Neuronal stem cell (in vitro differentiated cells): Measurements from ENCODE around the gene GART. TPM values are rescaled to one million over a fixed set of nuclear protein-coding genes. Genes with fewer than 3 reads are reported as not detected.
A peak's percentile ranks its signal among the peaks of the same experiment; 100 is the strongest.

Source experiments
- DNase-seq: peaks from one replicate; pipeline ENCODE4 v3.0.0-alpha.2; 2013; ENCODE audit warnings: low spot score
- H2AFZ ChIP-seq: one replicate; pipeline ENCODE4 v1.6.1; 2013; ENCODE audit warnings: mild to moderate bottlenecking, low read length, inconsistent platforms
- H2AK5ac ChIP-seq: 2 replicates; pipeline ENCODE4 v1.6.1; 2013; ENCODE audit warnings: low read depth, mild to moderate bottlenecking, inconsistent platforms, low read length, moderate library complexity, mixed read lengths
- H2BK120ac ChIP-seq: 2 replicates; pipeline ENCODE4 v1.6.1; 2013; ENCODE audit warnings: low read depth, mild to moderate bottlenecking, inconsistent platforms, low read length, moderate library complexity, mixed read lengths
- H2BK12ac ChIP-seq: one replicate; pipeline ENCODE4 v1.6.1; 2013; ENCODE audit warnings: low read length, inconsistent platforms
- H2BK15ac ChIP-seq: 2 replicates; pipeline ENCODE4 v1.6.1; 2013; ENCODE audit warnings: mild to moderate bottlenecking, low read length, inconsistent platforms, mixed read lengths
- H2BK5ac ChIP-seq: one replicate; pipeline ENCODE4 v1.6.1; 2013; ENCODE audit warnings: inconsistent platforms, mild to moderate bottlenecking, low read length, moderate library complexity
- H3K14ac ChIP-seq: one replicate; pipeline ENCODE4 v1.6.1; 2013; ENCODE audit warnings: low read length, inconsistent platforms
- H3K18ac ChIP-seq: 2 replicates; pipeline ENCODE4 v1.6.1; 2013; ENCODE audit warnings: low read length, inconsistent platforms
- H3K23ac ChIP-seq: 2 replicates; pipeline ENCODE4 v1.6.1; 2013; ENCODE audit warnings: low read depth, mild to moderate bottlenecking, mixed read lengths, low read length, inconsistent platforms; ENCODE audit not compliant: poor library complexity
- H3K27ac ChIP-seq: replicated peaks from 3 replicates; pipeline ENCODE4 v1.5.1; 2013; ENCODE audit warnings: low read length, inconsistent platforms
- H3K27me3 ChIP-seq, 3 experiments: 2 replicates each; pipeline ENCODE4 v1.6.1; 2013; ENCODE audit warnings: low read length in 3 of 3, mild to moderate bottlenecking in 2 of 3, inconsistent platforms in 1 of 3, low read depth in 1 of 3, mixed read lengths in 1 of 3, moderate library complexity in 1 of 3; ENCODE audit not compliant: control insufficient read depth in 3 of 3, insufficient read depth in 3 of 3
- H3K36me3 ChIP-seq, 2 donors: replicated peaks in 1 of 2; 2 replicates each; pipeline ENCODE4 v1.6.1; 2013; ENCODE audit warnings: low read length in 2 of 2; ENCODE audit not compliant: control insufficient read depth in 2 of 2, insufficient read depth in 2 of 2
- H3K4ac ChIP-seq: 2 replicates; pipeline ENCODE4 v1.6.1; 2013; ENCODE audit warnings: inconsistent platforms, mild to moderate bottlenecking, low read length, moderate library complexity
- H3K4me1 ChIP-seq, 2 donors: 1 replicate in 1 of 2; 2 replicates in 1 of 2; pipeline ENCODE4 v1.6.1; 2013; ENCODE audit warnings: low read length in 2 of 2, low read depth in 1 of 2; ENCODE audit not compliant: control insufficient read depth in 2 of 2, insufficient read depth in 1 of 2
- H3K4me2 ChIP-seq: one replicate; pipeline ENCODE4 v1.6.1; 2013; ENCODE audit warnings: mild to moderate bottlenecking, low read length, inconsistent platforms; ENCODE audit not compliant: insufficient read depth, poor library complexity, severe bottlenecking
- H3K4me3 ChIP-seq, 2 donors: 2 replicates each; pipeline ENCODE4 v1.5.1; 2013; ENCODE audit warnings: low read length in 2 of 2, mild to moderate bottlenecking in 2 of 2, inconsistent platforms in 1 of 2, moderate library complexity in 1 of 2
- H3K79me1 ChIP-seq: one replicate; pipeline ENCODE4 v1.6.1; 2013; ENCODE audit warnings: low read depth, mild to moderate bottlenecking, inconsistent platforms, low read length, moderate library complexity
- H3K9ac ChIP-seq: one replicate; pipeline ENCODE4 v1.6.1; 2013; ENCODE audit warnings: mild to moderate bottlenecking, low read depth, low read length, inconsistent platforms; ENCODE audit not compliant: poor library complexity
- H3K9me3 ChIP-seq, 2 donors: replicated peaks in 1 of 2; 2 replicates each; pipeline versions ENCODE3 to v1.6.1; 2013; ENCODE audit warnings: low read length in 2 of 2, mild to moderate bottlenecking in 2 of 2, inconsistent platforms in 1 of 2, low read depth in 1 of 2, mixed read lengths in 1 of 2, moderate library complexity in 1 of 2; ENCODE audit not compliant: control insufficient read depth in 2 of 2, insufficient read depth in 1 of 2
- H4K8ac ChIP-seq: one replicate; pipeline ENCODE4 v1.6.1; 2013; ENCODE audit warnings: low read depth, mild to moderate bottlenecking, inconsistent platforms, low read length, moderate library complexity
- H4K91ac ChIP-seq: one replicate; pipeline ENCODE4 v1.6.1; 2013; ENCODE audit warnings: low read length, low read depth, mild to moderate bottlenecking, inconsistent platforms; ENCODE audit not compliant: poor library complexity
- WGBS, 2 donors: extraction: QIAGEN DNeasy Blood & Tissue Kit; methylation state at CpG; one replicate each; pipeline ENCODE4 v1.1.7; 2013; ENCODE audit warnings: missing lambda C conversion rate in 2 of 2, mixed read lengths in 1 of 2; ENCODE audit not compliant: insufficient read length in 2 of 2, insufficient replicate concordance in 1 of 2; ENCODE audit errors: extremely low coverage in 2 of 2; 5-methylcytosine and 5-hydroxymethylcytosine counted together
- polyA plus RNA-seq, 2 experiments: library from polyadenylated mRNA; stranded (reverse); fragments of 200-250 nt; gene quantifications; one replicate each; pipeline ENCODE4 v1.2.3, GENCODE V29; 2013

Gene GART
- polyA plus RNA-seq (2013, experiment 1 of 2): 61.1 TPM
- 61.6 TPM for polyA plus RNA-seq (2013, experiment 2 of 2)

GRCh38 chr21:33541756-33542639 lies at the start of gene GART:
Gene GART, minus strand, starts transcription at chr21:33542117. Its CDS starts 2,802 bp downstream, at chr21:33539315.
- Histone ChIP-seq H3K36me3 (peaks cover 7 to 50% of the 10 kb centered on the region in 2 donors), H3K23ac (peak within 1 kb of the TSS; percentile 62), H2BK12ac (no peak within 1 kb of the TSS), H3K4me1 (peaks cover 0 to 10% of the 10 kb centered on the region in 2 donors), H2AFZ (peak within 1 kb of the TSS; percentile 85), H3K4me3 (peak within 1 kb of the TSS; percentile 69 to 89), H3K27ac (peak within 1 kb of the TSS; percentile 98), H3K27me3 (no peaks in the 10 kb centered on the region), H3K18ac (peak within 1 kb of the TSS; percentile 95), H4K8ac (no peak within 1 kb of the TSS), H2BK120ac (no peak within 1 kb of the TSS), H3K9ac (peak within 1 kb of the TSS; percentile 87), H3K4ac (no peak within 1 kb of the TSS), H2AK5ac (no peak within 1 kb of the TSS), H2BK15ac (no peak within 1 kb of the TSS), H2BK5ac (peak within 1 kb of the TSS; percentile 90), H4K91ac (no peak within 1 kb of the TSS), H3K79me1 (no peaks in the 10 kb centered on the region), H3K4me2 (peak within 1 kb of the TSS; percentile 82), H3K14ac (no peak within 1 kb of the TSS), H3K9me3 (peaks cover 0 to under 1% of the 10 kb centered on the region in 2 donors)
- no CpG with 5 or more reads among the region's 56 CpGs for WGBS, 2 donors
- peak; percentile 70 for DNase-seq

- H3K14ac ChIP-seq: peak within 1 kb of the TSS; percentile 82
- peak within 1 kb of the TSS; percentile 75 for H2AK5ac ChIP-seq
- H3K4me3 ChIP-seq: peak within 1 kb of the TSS; percentile 91 to 95
- peak within 1 kb of the TSS; percentile 89 for H3K4me2 ChIP-seq
- H3K79me1 ChIP-seq: peaks cover 4% of the 10 kb centered on the region
- H3K23ac ChIP-seq: peak within 1 kb of the TSS; percentile 98
- DNase-seq: peak; percentile 90
- H2BK120ac ChIP-seq: no peak within 1 kb of the TSS
- H3K18ac ChIP-seq: peak within 1 kb of the TSS; percentile 94
- peaks cover 4 to 7% of the 10 kb centered on the region in 2 donors for H3K4me1 ChIP-seq
- H3K9ac ChIP-seq: peak within 1 kb of the TSS; percentile 91
- no peak within 1 kb of the TSS for H3K4ac ChIP-seq
- H3K27me3 ChIP-seq: no peaks in the 10 kb centered on the region
- no peak within 1 kb of the TSS for H2BK12ac ChIP-seq
- peak within 1 kb of the TSS; percentile 58 for H2BK15ac ChIP-seq
- H4K91ac ChIP-seq: no peak within 1 kb of the TSS
- H4K8ac ChIP-seq: peak within 1 kb of the TSS; percentile 65
- peak within 1 kb of the TSS; percentile 77 for H3K27ac ChIP-seq
- H2AFZ ChIP-seq: peak within 1 kb of the TSS; percentile 95
- H2BK5ac ChIP-seq: peak within 1 kb of the TSS; percentile 82
- WGBS, 2 donors: no CpG with 5 or more reads among the region's 78 CpGs
- peaks cover 1 to 5% of the 10 kb centered on the region in 2 donors for H3K9me3 ChIP-seq
- peaks cover 3 to 45% of the 10 kb centered on the region in 2 donors for H3K36me3 ChIP-seq
These were observed 46.8 kb upstream of the GART start, which contains the start of gene DONSON for GRCh38 chr21:33588485-33589335. Gene DONSON, minus strand, starts transcription at chr21:33588684. Its CDS starts 43 bp downstream, at chr21:33588641.

- Histone ChIP-seq H3K27ac (peak overlapping the region; percentile 77), H3K23ac (peak overlapping the region; percentile 98), H2BK5ac (peak overlapping the region; percentile 82), H3K27me3 (no peaks in the 10 kb centered on the region), H4K91ac (no peak overlapping the region), H2BK12ac (no peak overlapping the region), H3K79me1 (peaks cover 4% of the 10 kb centered on the region), H2AK5ac (peak overlapping the region; percentile 75), H2BK120ac (no peak overlapping the region), H3K4ac (no peak overlapping the region), H3K9ac (peak overlapping the region; percentile 91), H3K4me3 (peak overlapping the region; percentile 91 to 95), H3K18ac (peak overlapping the region; percentile 94), H4K8ac (peak overlapping the region; percentile 65), H3K9me3 (peaks cover 1 to 5% of the 10 kb centered on the region in 2 donors), H2AFZ (peak overlapping the region; percentile 95), H3K4me1 (peaks cover 4 to 7% of the 10 kb centered on the region in 2 donors), H2BK15ac (peak overlapping the region; percentile 58), H3K4me2 (peak overlapping the region; percentile 89), H3K36me3 (peaks cover 3 to 49% of the 10 kb centered on the region in 2 donors), H3K14ac (peak overlapping the region; percentile 82)
- WGBS, 2 donors: no CpG with 5 or more reads among the region's 57 CpGs
- DNase-seq: peak; percentile 23
These were observed 46.0 kb upstream of the GART start for GRCh38 chr21:33587792-33588484.
